AG09319 (cell line): ENCODE data around the gene ATP11A.

Source experiments
- DNase-seq: peaks from one replicate; pipeline ENCODE4 v3.0.0-alpha.2; 2010; ENCODE audit warnings: low read depth; ENCODE audit errors: extremely low read depth
- TF ChIP-seq, protein P1 (sequence below): IDR thresholded peaks from 2 replicates; pipeline ENCODE4 v1.5.1; 2011; ENCODE audit warnings: low read depth, mild to moderate bottlenecking, inconsistent platforms, low read length, moderate library complexity

ATP11A gene

DNA sequence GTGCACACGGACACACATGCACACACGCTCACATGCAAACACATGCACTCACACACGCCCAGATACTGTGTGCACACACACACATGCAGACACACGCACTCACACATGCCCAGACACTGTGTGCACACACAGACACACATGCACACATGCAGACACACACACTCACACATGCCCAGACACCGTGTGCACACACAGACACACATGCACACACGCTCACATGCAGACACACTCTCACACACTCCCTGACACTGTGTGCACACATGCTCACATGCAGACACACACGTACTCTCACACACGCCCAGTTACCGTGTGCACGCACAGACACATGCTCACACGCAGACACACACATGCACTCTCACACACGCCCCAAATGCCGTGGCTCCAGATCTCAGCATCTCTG lies 142.0 kb downstream of the ATP11A start:
- no peak for DNase-seq
- TF ChIP-seq, protein P1, sequence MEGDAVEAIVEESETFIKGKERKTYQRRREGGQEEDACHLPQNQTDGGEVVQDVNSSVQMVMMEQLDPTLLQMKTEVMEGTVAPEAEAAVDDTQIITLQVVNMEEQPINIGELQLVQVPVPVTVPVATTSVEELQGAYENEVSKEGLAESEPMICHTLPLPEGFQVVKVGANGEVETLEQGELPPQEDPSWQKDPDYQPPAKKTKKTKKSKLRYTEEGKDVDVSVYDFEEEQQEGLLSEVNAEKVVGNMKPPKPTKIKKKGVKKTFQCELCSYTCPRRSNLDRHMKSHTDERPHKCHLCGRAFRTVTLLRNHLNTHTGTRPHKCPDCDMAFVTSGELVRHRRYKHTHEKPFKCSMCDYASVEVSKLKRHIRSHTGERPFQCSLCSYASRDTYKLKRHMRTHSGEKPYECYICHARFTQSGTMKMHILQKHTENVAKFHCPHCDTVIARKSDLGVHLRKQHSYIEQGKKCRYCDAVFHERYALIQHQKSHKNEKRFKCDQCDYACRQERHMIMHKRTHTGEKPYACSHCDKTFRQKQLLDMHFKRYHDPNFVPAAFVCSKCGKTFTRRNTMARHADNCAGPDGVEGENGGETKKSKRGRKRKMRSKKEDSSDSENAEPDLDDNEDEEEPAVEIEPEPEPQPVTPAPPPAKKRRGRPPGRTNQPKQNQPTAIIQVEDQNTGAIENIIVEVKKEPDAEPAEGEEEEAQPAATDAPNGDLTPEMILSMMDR: no peak

DNA sequence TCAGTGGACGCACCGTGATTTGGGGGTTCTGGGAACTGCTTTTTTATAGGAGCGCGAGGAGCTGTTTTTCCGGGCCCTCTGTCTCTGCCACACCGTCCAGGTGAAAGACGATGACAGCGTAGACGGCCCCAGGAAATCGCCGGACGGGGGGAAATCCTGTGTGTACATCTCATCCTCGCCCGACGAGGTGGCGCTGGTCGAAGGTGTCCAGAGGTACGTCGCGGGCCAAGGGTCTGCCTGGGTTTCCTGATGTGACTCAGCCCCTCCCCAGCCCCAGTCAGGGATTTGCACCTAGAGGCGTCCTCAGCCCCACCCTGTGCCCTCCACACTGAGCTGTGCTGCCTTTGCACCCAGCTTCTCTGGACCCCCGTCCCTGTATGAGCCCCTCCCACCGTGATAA lies 143.0 kb downstream of the ATP11A start:
- DNase-seq: no peak
- TF ChIP-seq, protein P1: no peak

DNA sequence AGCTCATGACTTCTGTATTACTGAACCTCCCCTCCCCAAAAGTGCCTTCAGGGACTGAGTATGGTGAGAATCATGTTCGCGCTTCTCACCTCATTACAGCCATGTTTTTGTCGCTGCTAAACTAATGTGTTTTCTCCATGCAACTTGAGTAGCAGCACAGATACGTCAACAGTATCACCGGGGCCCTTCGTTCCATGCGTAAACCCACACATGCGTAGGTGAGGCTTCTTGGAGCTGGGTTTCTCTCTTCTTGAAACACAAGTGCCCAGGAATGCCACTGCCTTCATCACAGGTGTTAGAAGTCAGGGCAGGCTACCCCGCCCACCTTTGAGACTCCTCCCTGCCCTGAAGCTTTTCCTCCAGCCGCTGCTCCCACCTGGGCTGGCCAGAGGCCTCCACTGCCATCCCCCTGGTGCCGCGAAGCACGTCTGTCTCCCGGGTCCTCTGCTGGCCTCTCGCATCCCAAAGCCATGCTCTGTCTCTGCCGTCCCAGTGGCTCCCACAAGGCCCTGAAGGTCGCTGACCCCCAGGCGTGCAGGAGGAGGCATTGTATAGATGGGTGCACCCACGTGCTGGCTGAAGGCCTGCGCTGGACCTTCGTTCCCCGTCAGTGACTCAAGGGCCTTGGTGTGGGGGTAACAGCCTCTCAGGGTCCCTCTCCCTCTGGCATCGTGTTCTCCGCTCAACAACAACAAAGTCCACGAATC lies 143.9 kb downstream of the ATP11A start:
- TF ChIP-seq, protein P1: no peak
- DNase-seq: no peak

DNA sequence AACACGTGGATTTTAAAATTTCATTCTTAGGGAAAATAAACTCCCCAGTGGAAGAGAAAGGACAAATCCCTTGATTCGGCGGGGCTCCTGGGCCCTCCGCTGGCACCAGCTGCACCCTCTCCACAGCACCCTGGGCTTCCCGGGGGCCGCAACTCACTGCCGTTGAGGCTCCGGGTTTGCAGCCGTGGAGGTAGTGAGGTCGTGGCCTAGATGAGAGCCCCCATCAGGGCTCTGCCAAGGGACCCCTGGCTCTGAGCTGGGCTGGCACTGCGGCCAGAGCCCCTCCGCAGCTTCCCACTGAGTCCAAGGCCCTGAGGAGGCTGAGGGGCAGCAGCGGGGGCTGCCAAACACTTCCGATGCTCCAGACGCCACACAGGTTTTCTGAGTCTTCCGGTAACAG lies 145.5 kb downstream of the ATP11A start:
- no peak for DNase-seq
- TF ChIP-seq, protein P1: no peak

DNA sequence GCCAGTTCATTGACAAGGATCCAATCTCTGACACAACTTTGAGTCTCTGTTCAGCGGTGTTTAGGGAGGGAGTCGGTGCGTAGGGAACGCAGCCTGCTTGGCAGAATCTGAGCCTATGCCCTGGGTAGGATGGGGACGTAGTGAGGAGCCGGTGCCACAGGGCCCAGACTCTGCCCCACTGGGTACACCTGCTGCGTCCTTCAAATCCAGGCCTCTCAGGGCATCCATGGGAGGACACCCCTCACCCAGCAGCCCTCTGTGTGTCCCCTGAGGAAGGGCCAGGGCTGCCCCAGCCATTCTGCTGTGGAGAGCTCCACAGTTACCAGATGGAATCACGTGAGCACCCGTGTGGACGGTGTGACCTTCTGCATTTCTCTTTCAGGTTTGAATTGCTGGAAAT lies 146.0 kb downstream of the ATP11A start:
- TF ChIP-seq, protein P1: no peak
- no peak for DNase-seq

DNA sequence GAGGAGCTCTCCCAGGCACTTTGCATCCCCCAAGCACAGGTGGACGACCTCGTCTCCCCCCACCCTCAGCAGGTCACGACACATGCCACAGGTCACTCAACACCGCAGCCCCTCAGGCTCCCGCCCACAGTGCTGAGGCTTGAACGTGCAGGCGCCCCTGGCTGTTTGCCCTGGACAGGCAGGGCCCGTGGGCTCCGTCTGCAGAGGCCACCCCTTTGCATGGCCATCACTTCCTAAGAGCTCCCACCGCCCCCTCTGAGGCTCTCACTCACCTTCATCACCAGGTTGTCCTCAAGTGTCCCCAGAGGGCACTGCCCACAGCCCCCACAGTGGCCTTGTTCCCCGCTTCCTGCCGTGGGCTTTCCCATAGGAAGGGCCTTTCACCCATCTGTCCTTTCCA lies 147.1 kb downstream of the ATP11A start:
- TF ChIP-seq, protein P1: no peak
- DNase-seq: no peak

DNA sequence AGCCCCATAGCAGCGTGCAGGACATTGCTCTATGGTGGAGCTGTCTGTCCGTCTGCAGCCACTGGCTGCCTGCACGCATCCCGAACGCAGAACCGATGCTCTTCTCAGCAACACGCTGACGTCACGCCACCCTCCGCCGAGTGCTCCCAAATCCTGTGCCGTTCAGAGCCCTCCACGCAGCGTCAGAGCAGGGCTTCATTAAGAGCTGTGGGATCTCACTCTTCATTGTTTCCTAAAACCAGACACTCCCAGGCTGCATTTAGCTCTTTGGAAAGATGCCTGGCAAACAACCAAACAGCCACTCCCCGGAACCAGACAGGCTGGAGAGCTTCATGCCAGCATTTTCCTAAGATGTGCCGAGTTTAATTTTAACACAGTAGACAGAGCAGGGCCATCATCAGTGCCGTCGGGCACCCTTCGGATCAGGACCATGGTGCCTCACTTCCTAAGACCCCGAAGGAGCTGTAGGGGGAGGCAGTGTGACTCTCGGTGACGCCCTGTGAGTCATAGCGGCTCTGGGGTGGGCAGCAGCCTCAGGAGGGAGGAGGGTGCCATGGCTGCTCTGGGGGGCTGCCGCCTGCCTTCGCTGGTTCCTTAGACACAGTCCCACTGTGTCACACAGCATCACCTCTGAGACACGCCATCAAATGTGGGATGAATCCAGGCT lies 147.7 kb downstream of the ATP11A start:
- no peak for DNase-seq
- TF ChIP-seq, protein P1: no peak
